ENCODE results near the gene SERGEF. TPM values are rescaled to one million over a fixed set of nuclear protein-coding genes. Genes with fewer than 3 reads are reported as not detected.

SERGEF gene
- polyA plus RNA-seq, 3 donors = 14.3 to 33.7 (median 33.3) TPM

- no peak overlapping the region for H3K4me2 ChIP-seq (replicated peaks; ENCODE audit: extremely low read depth, low read length, poor library complexity, severe bottlenecking)
- 100% methylated on average over 5 of the region's 5 CpGs for WGBS (ENCODE audit: insufficient coverage)
- no peaks in the 10 kb centered on the region for H3K9me3 ChIP-seq (replicated peaks in 1 of 2; ENCODE audit: control insufficient read depth in 1 of 2, insufficient read depth in 1 of 2, low read length in 2 of 2)
- DNase-seq = no peak
- intact Hi-C loops (cut with micrococcal nuclease) = no loop called here
- H3K27me3 ChIP-seq (ENCODE audit: control insufficient read depth in 2 of 2, insufficient read depth in 2 of 2, low read length in 2 of 2) = no peaks in the 10 kb centered on the region
- H3K4me3 ChIP-seq (replicated peaks in 1 of 3; ENCODE audit: low read depth in 2 of 3, low read length in 3 of 3) = no peak overlapping the region
- H3K4me3 Mint-ChIP-seq = no peak overlapping the region
- H3K4me1 Mint-ChIP-seq = no peaks in the 10 kb centered on the region
- no peaks in the 10 kb centered on the region for H3K36me3 ChIP-seq (replicated peaks in 1 of 2; ENCODE audit: control insufficient read depth in 1 of 2, insufficient read depth in 2 of 2, low read length in 2 of 2)
- H2AFZ ChIP-seq (ENCODE audit: insufficient read depth, low read depth, low read length, poor library complexity, severe bottlenecking) = no peak overlapping the region
- peaks cover 0 to 2% (median 0%) of the 10 kb centered on the region in 7 donors for H3K9me3 Mint-ChIP-seq
- H3K36me3 Mint-ChIP-seq = no peaks in the 10 kb centered on the region
- no peaks in the 10 kb centered on the region for H3K79me2 ChIP-seq (ENCODE audit: insufficient read depth, low read length)
- H3K27me3 Mint-ChIP-seq (ENCODE audit: low read depth in 3 of 3) = no peaks in the 10 kb centered on the region
- no peak overlapping the region for H3K27ac ChIP-seq (ENCODE audit: low read depth in 1 of 2, low read length in 2 of 2)
- peak overlapping the region in 1 of 7 donors; percentile 21 for H3K27ac Mint-ChIP-seq
- no peaks in the 10 kb centered on the region for H4K20me1 ChIP-seq (ENCODE audit: insufficient read depth, low read length)
- H3K4me1 ChIP-seq (ENCODE audit: control insufficient read depth in 1 of 2, insufficient read depth in 2 of 2, low read length in 2 of 2) = no peaks in the 10 kb centered on the region
- H3K9ac ChIP-seq (ENCODE audit: insufficient read depth, low read length, poor library complexity, severe bottlenecking) = no peak overlapping the region
- TF ChIP-seq CTCF (IDR thresholded peaks at IDR 0.05) = no peak
These were observed 213.7 kb downstream of the SERGEF start for GRCh38 chr11:17799147-17799546.

- no peak overlapping the region for H3K4me3 Mint-ChIP-seq
- peaks cover 0 to 2% (median 0%) of the 10 kb centered on the region in 7 donors for H3K9me3 Mint-ChIP-seq
- intact Hi-C loops (cut with micrococcal nuclease) = no loop called here
- no peaks in the 10 kb centered on the region for H3K36me3 ChIP-seq (replicated peaks in 1 of 2; ENCODE audit: control insufficient read depth in 1 of 2, insufficient read depth in 2 of 2, low read length in 2 of 2)
- no peaks in the 10 kb centered on the region for H3K79me2 ChIP-seq (ENCODE audit: insufficient read depth, low read length)
- H3K27me3 Mint-ChIP-seq (ENCODE audit: low read depth in 3 of 3) = no peaks in the 10 kb centered on the region
- H3K9ac ChIP-seq (ENCODE audit: insufficient read depth, low read length, poor library complexity, severe bottlenecking) = no peak overlapping the region
- no peak overlapping the region for H2AFZ ChIP-seq (ENCODE audit: insufficient read depth, low read depth, low read length, poor library complexity, severe bottlenecking)
- no peak for DNase-seq
- no peak overlapping the region for H3K27ac Mint-ChIP-seq
- no peak overlapping the region for H3K4me3 ChIP-seq (replicated peaks in 1 of 3; ENCODE audit: low read depth in 2 of 3, low read length in 3 of 3)
- no peaks in the 10 kb centered on the region for H3K36me3 Mint-ChIP-seq
- TF ChIP-seq CTCF (IDR thresholded peaks at IDR 0.05) = no peak
- no peaks in the 10 kb centered on the region for H3K4me1 Mint-ChIP-seq
- H3K4me1 ChIP-seq (ENCODE audit: control insufficient read depth in 1 of 2, insufficient read depth in 2 of 2, low read length in 2 of 2) = no peaks in the 10 kb centered on the region
- WGBS (ENCODE audit: insufficient coverage) = 100% methylated on average over 1 of the region's 3 CpGs
- H3K9me3 ChIP-seq (replicated peaks in 1 of 2; ENCODE audit: control insufficient read depth in 1 of 2, insufficient read depth in 1 of 2, low read length in 2 of 2) = no peaks in the 10 kb centered on the region
- no peaks in the 10 kb centered on the region for H3K27me3 ChIP-seq (ENCODE audit: control insufficient read depth in 2 of 2, insufficient read depth in 2 of 2, low read length in 2 of 2)
- H4K20me1 ChIP-seq (ENCODE audit: insufficient read depth, low read length) = no peaks in the 10 kb centered on the region
- H3K27ac ChIP-seq (ENCODE audit: low read depth in 1 of 2, low read length in 2 of 2) = no peak overlapping the region
- no peak overlapping the region for H3K4me2 ChIP-seq (replicated peaks; ENCODE audit: extremely low read depth, low read length, poor library complexity, severe bottlenecking)
These were observed 214.1 kb downstream of the SERGEF start for GRCh38 chr11:17798716-17799115.

All from CD14-positive monocyte (primary cell).